AG09309 (cell line): ENCODE measurements around the gene SLC1A3.
A peak's percentile ranks its signal among the peaks of the same experiment; 100 is the strongest.

Source experiments
- DNase-seq: peaks from one replicate; pipeline ENCODE4 v3.0.0-alpha.2; 2010; ENCODE audit warnings: low read depth
- H3K4me3 ChIP-seq: 2 replicates; pipeline ENCODE4 v1.5.1; 2011; ENCODE audit warnings: mild to moderate bottlenecking, low read depth, low read length, moderate library complexity; ENCODE audit not compliant: control insufficient read depth
- CTCF ChIP-seq: IDR thresholded peaks from 2 replicates; pipeline ENCODE4 v1.5.1; 2011; ENCODE audit warnings: mild to moderate bottlenecking, low read depth, low read length, inconsistent platforms; ENCODE audit not compliant: insufficient read depth, control insufficient read depth; ENCODE audit errors: missing control alignments

The SLC1A3 gene

GRCh38 chr5:36607838-36608783 lies 1.7 kb downstream of the SLC1A3 start:
- peak; percentile 45 for DNase-seq
- no peak for TF ChIP-seq CTCF
- peak overlapping the region; percentile 0; the same call in 1 of the 2 replicates for H3K4me3 ChIP-seq

GRCh38 chr5:36610621-36611020 lies 4.2 kb downstream of the SLC1A3 start:
- no peak overlapping the region for H3K4me3 ChIP-seq
- TF ChIP-seq CTCF = no peak
- DNase-seq = no peak

- no peak for TF ChIP-seq CTCF
- H3K4me3 ChIP-seq = no peak overlapping the region
- DNase-seq = no peak
Measured at GRCh38 chr5:36611520-36612274, 5.3 kb downstream of the SLC1A3 start.

GRCh38 chr5:36613241-36613640 lies 6.8 kb downstream of the SLC1A3 start:
- H3K4me3 ChIP-seq = no peak overlapping the region
- TF ChIP-seq CTCF = no peak
- no peak for DNase-seq

DNA sequence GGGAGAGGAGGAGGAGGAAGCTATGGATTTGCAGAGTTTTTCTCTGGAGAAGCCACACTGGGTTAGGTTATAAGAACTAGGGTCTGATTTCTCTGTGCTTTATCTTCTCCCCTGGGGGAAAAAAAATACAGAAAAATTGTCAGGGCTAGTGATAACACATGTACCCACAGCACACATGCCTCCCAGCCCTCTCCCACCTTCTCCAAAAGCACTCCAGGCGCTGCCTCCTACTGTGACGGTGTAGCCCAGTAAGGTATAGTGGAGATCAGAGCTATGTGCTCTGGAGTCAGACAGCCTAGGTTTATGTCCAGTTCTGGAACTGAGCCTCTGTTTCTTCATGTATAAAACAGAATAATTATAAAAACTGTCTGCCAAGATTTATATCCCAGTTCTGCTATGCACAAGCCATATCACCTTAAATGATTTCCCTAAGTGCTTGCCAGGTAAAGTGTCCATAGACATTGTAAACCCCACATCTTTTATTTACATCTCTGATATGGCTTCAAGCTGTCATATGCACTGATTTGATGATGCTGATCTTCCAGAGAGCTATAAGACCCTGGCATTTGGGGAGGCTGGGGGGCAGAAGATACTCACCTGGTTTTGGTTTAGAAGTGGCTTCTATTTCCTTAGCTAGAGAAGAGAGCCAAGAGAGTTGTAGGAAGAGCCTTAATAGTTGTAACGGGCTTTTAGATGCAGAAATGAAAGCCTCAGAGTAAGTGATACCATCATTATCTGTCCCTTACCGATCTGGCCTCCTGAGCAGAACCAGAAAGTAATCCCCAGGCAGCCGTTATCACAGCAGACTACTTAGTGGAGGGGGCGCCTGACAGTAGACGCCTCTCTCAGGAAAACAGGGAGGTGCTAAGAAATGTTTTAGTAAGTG lies 7.6 kb downstream of the SLC1A3 start:
- no peak for DNase-seq
- no peak for TF ChIP-seq CTCF
- no peak overlapping the region for H3K4me3 ChIP-seq
